ENCODE data around the gene SH3GL3. TPM values are rescaled to one million over a fixed set of nuclear protein-coding genes. Genes with fewer than 3 reads are reported as not detected.

Gene SH3GL3, protein sequence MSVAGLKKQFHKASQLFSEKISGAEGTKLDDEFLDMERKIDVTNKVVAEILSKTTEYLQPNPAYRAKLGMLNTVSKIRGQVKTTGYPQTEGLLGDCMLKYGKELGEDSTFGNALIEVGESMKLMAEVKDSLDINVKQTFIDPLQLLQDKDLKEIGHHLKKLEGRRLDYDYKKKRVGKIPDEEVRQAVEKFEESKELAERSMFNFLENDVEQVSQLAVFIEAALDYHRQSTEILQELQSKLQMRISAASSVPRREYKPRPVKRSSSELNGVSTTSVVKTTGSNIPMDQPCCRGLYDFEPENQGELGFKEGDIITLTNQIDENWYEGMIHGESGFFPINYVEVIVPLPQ
- 0.92 and 1.0 TPM in 2 replicates for total RNA-seq

DNA sequence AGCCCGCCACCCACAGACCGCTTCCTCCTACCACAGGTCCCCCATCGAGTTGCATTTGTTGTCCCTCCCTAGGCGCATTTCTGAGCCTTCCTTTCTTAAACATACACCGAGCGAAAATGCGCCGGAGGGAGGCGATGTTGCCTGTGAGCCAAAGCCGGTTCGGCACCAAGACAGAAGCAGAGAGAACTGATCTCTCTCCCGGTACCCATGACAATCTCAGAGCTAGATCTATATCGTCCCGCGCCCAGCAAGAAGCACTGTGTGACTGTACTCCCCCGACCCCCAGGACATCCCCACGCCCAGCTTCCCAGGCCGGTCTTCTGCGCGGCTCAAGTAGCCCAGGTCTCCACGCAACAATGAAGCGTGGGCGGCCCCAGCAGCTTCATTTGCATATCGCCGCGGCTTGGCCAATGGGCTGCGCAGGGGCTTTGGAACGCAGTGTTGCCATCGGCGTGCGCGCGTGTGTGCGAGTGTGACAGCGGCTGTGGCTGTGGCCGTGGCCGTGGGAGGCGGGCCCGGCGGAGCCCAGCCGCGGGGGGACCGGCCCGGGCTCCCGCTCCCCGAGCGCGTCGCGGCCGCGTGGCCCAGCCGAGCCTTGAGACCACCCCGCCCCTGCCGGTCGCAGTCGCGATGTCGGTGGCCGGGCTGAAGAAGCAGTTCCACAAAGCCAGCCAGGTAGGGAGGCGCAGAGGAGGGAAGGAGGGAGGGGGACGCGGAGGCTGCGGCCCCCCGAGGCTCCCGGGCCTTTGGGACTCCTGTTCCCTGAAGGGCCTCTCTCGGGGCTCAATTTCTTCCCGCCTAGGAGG lies at the start of gene SH3GL3:
SH3GL3 (plus strand) TSS at position 438 of the 806 bp plus-strand sequence; CDS start at position 631, 193 bp downstream.
- H3K4me3 ChIP-seq (ENCODE audit: low read depth, low read length), result peak within 1 kb of the TSS; percentile 56
- TF ChIP-seq, protein P1, sequence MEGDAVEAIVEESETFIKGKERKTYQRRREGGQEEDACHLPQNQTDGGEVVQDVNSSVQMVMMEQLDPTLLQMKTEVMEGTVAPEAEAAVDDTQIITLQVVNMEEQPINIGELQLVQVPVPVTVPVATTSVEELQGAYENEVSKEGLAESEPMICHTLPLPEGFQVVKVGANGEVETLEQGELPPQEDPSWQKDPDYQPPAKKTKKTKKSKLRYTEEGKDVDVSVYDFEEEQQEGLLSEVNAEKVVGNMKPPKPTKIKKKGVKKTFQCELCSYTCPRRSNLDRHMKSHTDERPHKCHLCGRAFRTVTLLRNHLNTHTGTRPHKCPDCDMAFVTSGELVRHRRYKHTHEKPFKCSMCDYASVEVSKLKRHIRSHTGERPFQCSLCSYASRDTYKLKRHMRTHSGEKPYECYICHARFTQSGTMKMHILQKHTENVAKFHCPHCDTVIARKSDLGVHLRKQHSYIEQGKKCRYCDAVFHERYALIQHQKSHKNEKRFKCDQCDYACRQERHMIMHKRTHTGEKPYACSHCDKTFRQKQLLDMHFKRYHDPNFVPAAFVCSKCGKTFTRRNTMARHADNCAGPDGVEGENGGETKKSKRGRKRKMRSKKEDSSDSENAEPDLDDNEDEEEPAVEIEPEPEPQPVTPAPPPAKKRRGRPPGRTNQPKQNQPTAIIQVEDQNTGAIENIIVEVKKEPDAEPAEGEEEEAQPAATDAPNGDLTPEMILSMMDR (conservative IDR thresholded peaks at IDR 0.05; ENCODE audit: low read depth, low read length), result peak; percentile 60
- DNase-seq (ENCODE audit: low read depth), result no peak

DNA sequence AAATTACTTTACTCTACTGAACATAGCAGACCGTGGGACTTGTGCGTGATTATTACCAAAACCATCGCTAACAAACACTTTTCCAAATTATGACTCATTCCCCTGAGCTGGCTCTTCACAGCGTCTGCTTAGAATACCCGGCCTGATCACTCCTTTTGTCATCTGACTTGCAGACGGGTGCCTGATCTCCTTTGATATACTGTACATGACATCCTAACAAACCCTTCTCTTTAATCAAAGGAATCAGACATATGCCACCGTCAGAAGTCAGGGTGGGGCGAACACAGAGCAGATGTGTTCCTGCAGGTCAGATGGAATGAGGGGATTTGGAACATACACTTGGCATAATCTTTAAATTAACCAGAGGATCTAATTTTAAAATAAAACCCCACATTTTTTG lies 48.5 kb upstream of the SH3GL3 start:
- DNase-seq (ENCODE audit: low read depth), result no peak
- TF ChIP-seq, protein P1 (conservative IDR thresholded peaks at IDR 0.05; ENCODE audit: low read depth, low read length), result no peak
- H3K4me3 ChIP-seq (ENCODE audit: low read depth, low read length), result no peak overlapping the region

DNA sequence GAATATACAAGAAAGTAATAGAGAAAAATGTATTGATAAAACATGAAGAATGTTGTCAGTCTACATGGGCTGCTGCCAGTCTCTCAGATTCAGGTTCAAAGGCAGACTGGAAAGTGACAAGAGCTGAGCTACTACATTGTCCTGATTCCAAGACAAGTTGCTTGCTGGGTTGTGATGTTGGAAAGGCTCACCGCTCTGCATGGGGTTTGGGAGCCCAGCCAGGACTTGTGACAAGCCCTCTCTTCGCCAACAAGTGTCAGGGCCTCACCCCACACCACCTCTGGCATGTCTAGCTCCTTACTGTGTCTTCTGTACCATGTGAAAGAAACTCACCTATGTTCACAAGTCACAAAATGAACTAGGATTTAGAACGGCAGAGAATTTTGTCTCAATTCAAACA lies 43.0 kb upstream of the SH3GL3 start:
- no peak for DNase-seq (ENCODE audit: low read depth)
- TF ChIP-seq, protein P1 (conservative IDR thresholded peaks at IDR 0.05; ENCODE audit: low read depth, low read length), result no peak

DNA sequence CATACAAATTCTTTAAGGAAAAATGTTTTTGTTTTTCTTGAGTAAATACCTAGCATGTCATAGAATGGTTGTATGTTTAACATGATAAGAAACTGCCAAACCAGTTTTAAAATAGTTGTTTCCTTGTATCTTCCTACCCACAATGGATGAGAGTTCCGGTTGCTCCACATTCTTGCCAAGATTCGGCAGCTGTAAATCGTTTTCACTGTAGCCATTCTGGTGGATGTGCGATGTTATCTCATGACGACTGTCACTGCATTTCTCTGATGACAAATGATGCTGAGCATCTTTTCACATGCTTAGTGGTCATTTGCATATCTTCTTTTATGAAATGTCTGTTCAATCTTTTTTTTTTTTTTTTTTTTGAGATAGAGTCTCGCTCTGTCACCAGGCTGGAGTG lies 36.6 kb upstream of the SH3GL3 start:
- TF ChIP-seq, protein P1 (conservative IDR thresholded peaks at IDR 0.05; ENCODE audit: low read depth, low read length), result no peak
- no peak overlapping the region for H3K4me3 ChIP-seq (ENCODE audit: low read depth, low read length)
- DNase-seq (ENCODE audit: low read depth), result no peak

More for the DNA sequence above, 43.0 kb upstream of the SH3GL3 start:
- H3K4me3 ChIP-seq (ENCODE audit: low read depth, low read length), result no peak overlapping the region

DNA sequence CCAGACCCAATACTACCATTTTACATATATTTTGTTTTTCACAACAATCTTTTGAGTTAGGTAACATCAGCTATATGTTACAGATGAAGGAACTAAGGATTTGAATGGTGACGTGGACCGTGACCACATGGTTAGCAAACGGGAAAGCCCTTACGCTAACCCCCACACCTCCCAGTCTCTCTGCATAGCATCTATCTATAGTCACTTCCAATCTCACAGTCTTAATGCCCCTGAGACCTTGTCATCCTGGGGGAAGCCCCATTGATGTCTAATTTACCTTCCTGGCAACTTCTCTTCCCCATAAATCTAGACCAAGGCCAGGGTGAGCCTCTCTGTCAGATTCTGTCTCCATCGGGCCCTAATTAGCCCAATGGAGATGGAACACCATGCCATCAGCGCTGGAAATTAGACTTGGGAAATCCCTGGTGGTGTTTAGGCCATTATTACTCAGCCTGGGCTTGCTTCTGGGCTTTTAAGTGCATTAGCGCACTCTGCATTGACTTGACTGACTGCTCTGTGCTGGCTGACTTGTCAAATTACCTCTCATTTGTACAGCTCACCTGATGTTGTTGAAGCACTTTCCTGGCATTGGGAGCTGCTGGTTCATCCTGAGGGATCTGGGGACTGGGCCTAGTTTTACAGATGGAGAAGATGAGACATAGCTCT lies 34.0 kb upstream of the SH3GL3 start:
- TF ChIP-seq, protein P1 (conservative IDR thresholded peaks at IDR 0.05; ENCODE audit: low read depth, low read length), result no peak
- DNase-seq (ENCODE audit: low read depth), result no peak
- H3K4me3 ChIP-seq (ENCODE audit: low read depth, low read length), result no peak overlapping the region

DNA sequence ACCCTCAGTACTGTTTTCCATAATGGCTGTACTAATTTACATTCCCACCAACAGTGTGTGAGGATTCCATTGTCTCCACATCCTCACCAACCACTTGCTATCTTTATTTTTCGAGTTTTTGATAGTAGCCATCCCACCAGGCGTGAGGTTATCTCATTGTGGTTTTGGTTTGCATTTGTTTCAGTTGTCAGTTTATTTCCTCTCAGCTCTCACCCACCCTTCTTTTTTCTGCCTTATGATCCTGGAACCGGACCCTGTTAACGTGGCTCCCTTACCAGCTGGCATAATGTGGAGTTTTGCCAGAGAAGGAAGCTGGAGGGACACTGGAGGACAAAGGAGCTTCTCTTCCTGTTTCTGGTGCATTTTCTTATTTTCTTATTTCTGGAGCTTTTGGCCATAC lies 25.1 kb upstream of the SH3GL3 start:
- no peak for DNase-seq (ENCODE audit: low read depth)
- TF ChIP-seq, protein P1 (conservative IDR thresholded peaks at IDR 0.05; ENCODE audit: low read depth, low read length), result no peak

More for the DNA sequence above, 25.1 kb upstream of the SH3GL3 start:
- no peak overlapping the region for H3K4me3 ChIP-seq (ENCODE audit: low read depth, low read length)
